IMR-90 (cell line): ENCODE measurements around the gene PLXNA3. TPM values are rescaled to one million over a fixed set of nuclear protein-coding genes. Genes with fewer than 3 reads are reported as not detected.

Experiments used
- ATAC-seq: fragments of 200-7000 bp; cut with Tn5 transposase; 2 replicates; pipeline ENCODE4 v1.9.1; 2020; ENCODE audit warnings: low read depth, mild to moderate bottlenecking, moderate library complexity
- BruUV-seq: library from RNA; stranded (reverse); fragments of 400-500 nt; replicated peaks from 2 replicates; lab custom pipeline; 2021; lab: Mats Ljungman, UMichigan
- CTCF ChIA-PET: fragments of 300-600 bp; formaldehyde crosslinking; extraction: SDS; loops from one replicate; lab custom pipeline; 2021; ENCODE audit warnings: antibody characterized with exemption; lab: Yijun Ruan, JAX
- POLR2A ChIA-PET: fragments of 300-600 bp; sonication (Branson Sonifier 250); formaldehyde crosslinking; loops from one replicate; lab custom pipeline; 2022; ENCODE audit warnings: antibody characterized with exemption; ENCODE audit not compliant: unreplicated experiment; lab: Charles Lee
- DNase-seq: peaks from one replicate; pipeline ENCODE4 v3.0.0; 2013
- H2AFZ ChIP-seq: replicated peaks from 2 replicates; pipeline ENCODE3; 2013; ENCODE audit warnings: low read length, mild to moderate bottlenecking; ENCODE audit not compliant: poor library complexity
- H2AK5ac ChIP-seq: 2 replicates; pipeline ENCODE4 v1.6.1; 2013; ENCODE audit warnings: low read depth, low read length, inconsistent platforms
- H2AK9ac ChIP-seq: replicated peaks from 2 replicates; pipeline ENCODE3; 2013; ENCODE audit warnings: mild to moderate bottlenecking, low read depth, low read length, moderate library complexity; ENCODE audit not compliant: poor library complexity
- H2BK120ac ChIP-seq: 2 replicates; pipeline ENCODE4 v1.6.1; 2013; ENCODE audit warnings: low read depth, low read length, inconsistent platforms
- H2BK15ac ChIP-seq: 3 replicates; pipeline ENCODE4 v1.6.1; 2013; ENCODE audit warnings: low read depth, low read length, inconsistent platforms
- H2BK20ac ChIP-seq: 2 replicates; pipeline ENCODE4 v1.6.1; 2013; ENCODE audit warnings: low read depth, mild to moderate bottlenecking, inconsistent platforms, low read length, moderate library complexity
- H2BK5ac ChIP-seq: 2 replicates; pipeline ENCODE4 v1.6.1; 2013; ENCODE audit warnings: mild to moderate bottlenecking, low read depth, low read length, inconsistent platforms; ENCODE audit not compliant: poor library complexity, severe bottlenecking
- H3K14ac ChIP-seq: replicated peaks from 2 replicates; pipeline ENCODE4 v1.6.1; 2013; ENCODE audit warnings: low read depth, low read length, inconsistent platforms
- H3K18ac ChIP-seq: 2 replicates; pipeline ENCODE4 v1.6.1; 2013; ENCODE audit warnings: low read depth, low read length, control low read depth
- H3K23ac ChIP-seq: 2 replicates; pipeline ENCODE4 v1.6.1; 2013; ENCODE audit warnings: low read depth, low read length, inconsistent platforms
- H3K27ac ChIP-seq: 2 replicates; pipeline ENCODE4 v1.5.1; 2013; ENCODE audit warnings: mild to moderate bottlenecking, control low read depth, low read length; ENCODE audit not compliant: insufficient read depth
- H3K27me3 ChIP-seq: 2 replicates; pipeline ENCODE4 v1.6.1; 2013; ENCODE audit warnings: low read length; ENCODE audit not compliant: control insufficient read depth, insufficient read depth
- H3K36me3 ChIP-seq: 2 replicates; pipeline ENCODE4 v1.6.1; 2013; ENCODE audit warnings: low read length, mixed read lengths; ENCODE audit not compliant: control insufficient read depth, insufficient read depth
- H3K4ac ChIP-seq: 2 replicates; pipeline ENCODE4 v1.6.1; 2013; ENCODE audit warnings: low read depth, low read length, inconsistent platforms
- H3K4me1 ChIP-seq: 2 replicates; pipeline ENCODE4 v1.6.1; 2013; ENCODE audit warnings: low read length, mixed read lengths; ENCODE audit not compliant: control insufficient read depth, insufficient read depth
- H3K4me2 ChIP-seq: 2 replicates; pipeline ENCODE4 v1.6.1; 2013; ENCODE audit warnings: low read depth, mild to moderate bottlenecking, control low read depth, low read length, moderate library complexity
- H3K4me3 ChIP-seq: 2 replicates; pipeline ENCODE4 v1.5.1; 2013; ENCODE audit warnings: low read depth, mild to moderate bottlenecking, control low read depth, low read length, moderate library complexity; ENCODE audit not compliant: insufficient read depth
- H3K56ac ChIP-seq: 2 replicates; pipeline ENCODE4 v1.6.1; 2013; ENCODE audit warnings: low read length, inconsistent platforms; ENCODE audit not compliant: insufficient read depth; ENCODE audit errors: extremely low read depth
- H3K79me1 ChIP-seq, 2 experiments: 2 replicates each; pipeline ENCODE4 v1.6.1; 2013; ENCODE audit warnings: low read length in 2 of 2, inconsistent platforms in 1 of 2, low read depth in 1 of 2
- H3K9ac ChIP-seq: 2 replicates; pipeline ENCODE4 v1.6.1; 2013; ENCODE audit warnings: low read depth, low read length, control low read depth
- H3K9me1 ChIP-seq: 2 replicates; pipeline ENCODE4 v1.6.1; 2013; ENCODE audit warnings: low read length, inconsistent platforms; ENCODE audit not compliant: insufficient read depth
- H3K9me3 ChIP-seq: 2 replicates; pipeline ENCODE4 v1.6.1; 2013; ENCODE audit warnings: low read length; ENCODE audit not compliant: control insufficient read depth, insufficient read depth
- H4K20me1 ChIP-seq: 2 replicates; pipeline ENCODE4 v1.6.1; 2013; ENCODE audit warnings: low read length, inconsistent platforms; ENCODE audit not compliant: insufficient read depth
- H4K5ac ChIP-seq: 2 replicates; pipeline ENCODE4 v1.6.1; 2013; ENCODE audit warnings: mild to moderate bottlenecking, low read depth, low read length, control low read depth
- H4K8ac ChIP-seq, 2 experiments: 2 replicates each; pipeline ENCODE4 v1.6.1; 2013; ENCODE audit warnings: low read depth in 2 of 2, low read length in 2 of 2, control low read depth in 1 of 2, inconsistent platforms in 1 of 2
- H4K91ac ChIP-seq: 2 replicates; pipeline ENCODE4 v1.6.1; 2013; ENCODE audit warnings: low read depth, low read length, inconsistent platforms; ENCODE audit not compliant: insufficient read depth
- BHLHE40 ChIP-seq: fragments of 150-350 bp; IDR thresholded peaks from 2 replicates; pipeline ENCODE4 v1.6.1; 2016; ENCODE audit warnings: mild to moderate bottlenecking, low read depth, low read length
- CEBPB ChIP-seq: IDR thresholded peaks from 2 replicates; pipeline ENCODE4 v1.6.1; 2012; ENCODE audit warnings: low read depth, low read length, improper control_type of control experiment
- CHD1 ChIP-seq: IDR thresholded peaks from 2 replicates; pipeline ENCODE4 v1.6.1; 2012; ENCODE audit warnings: low read depth, low read length, improper control_type of control experiment
- FOS ChIP-seq: fragments of 150-350 bp; IDR thresholded peaks from 2 replicates; pipeline ENCODE4 v1.6.1; 2016; ENCODE audit warnings: low read depth, low read length
- MAZ ChIP-seq: IDR thresholded peaks from 2 replicates; pipeline ENCODE4 v1.6.1; 2012; ENCODE audit warnings: low read depth, mild to moderate bottlenecking, low read length, improper control_type of control experiment, moderate library complexity, borderline replicate concordance
- MXI1 ChIP-seq: IDR thresholded peaks from 2 replicates; pipeline ENCODE4 v1.6.1; 2012; ENCODE audit warnings: low read depth, mild to moderate bottlenecking, low read length, moderate library complexity, borderline replicate concordance
- NFE2L2 ChIP-seq: fragments of 150-350 bp; IDR thresholded peaks from 2 replicates; pipeline ENCODE4 v1.6.1; 2016; ENCODE audit warnings: low read depth, mild to moderate bottlenecking, low read length
- POLR2A ChIP-seq: IDR thresholded peaks from 2 replicates; pipeline ENCODE4 v1.6.1; 2012; ENCODE audit warnings: mild to moderate bottlenecking, low read depth, low read length
- RAD21 ChIP-seq: IDR thresholded peaks from 2 replicates; pipeline ENCODE4 v1.6.1; 2012; ENCODE audit warnings: low read length, improper control_type of control experiment
- RCOR1 ChIP-seq: IDR thresholded peaks from 2 replicates; pipeline ENCODE4 v1.6.1; 2012; ENCODE audit warnings: mild to moderate bottlenecking, low read length, improper control_type of control experiment; ENCODE audit not compliant: insufficient replicate concordance
- RFX5 ChIP-seq: IDR thresholded peaks from 2 replicates; pipeline ENCODE4 v1.8.0; 2012; ENCODE audit warnings: low read depth, mild to moderate bottlenecking, low read length, moderate library complexity
- SMC3 ChIP-seq: fragments of 150-350 bp; IDR thresholded peaks from 2 replicates; pipeline ENCODE4 v1.6.1; 2016; ENCODE audit warnings: low read depth, mild to moderate bottlenecking, antibody characterized with exemption, low read length, moderate library complexity
- whole genome bisulfite sequencing, 2 experiments: methylation state at CpG; one replicate each; pipeline versions ENCODE4 v1.1.5 to v1.1.7; 2013; ENCODE audit warnings: missing lambda C conversion rate in 2 of 2; ENCODE audit not compliant: insufficient read length in 1 of 2; ENCODE audit errors: extremely low coverage in 2 of 2; 5-methylcytosine and 5-hydroxymethylcytosine counted together
- dilution Hi-C: fragments of 300-500 bp; cut with HindIII; formaldehyde crosslinking; loops from one replicate; pipeline ENCODE4 v1.14.3; 2018; ENCODE audit warnings: low sequenced_read_pairs; ENCODE audit not compliant: unreplicated experiment
- in situ Hi-C: fragments of 300-500 bp; cut with MboI; formaldehyde crosslinking; loops from 3 replicates; pipeline ENCODE4 v1.14.3; 2019; ENCODE audit warnings: low sequenced_read_pairs, inconsistent platforms, mixed read lengths
- intact Hi-C: fragments of 100-400 bp; cut with micrococcal nuclease; formaldehyde crosslinking; loops from 2 replicates; pipeline ENCODE4 v1.10.0; 2022
- polyA plus RNA-seq, 3 experiments: library from polyadenylated mRNA; depleted of rRNA; stranded (reverse); fragments of >200 nt; gene quantifications; 2 replicates each; pipeline ENCODE4 v1.2.3, GENCODE V29; 2012; ENCODE audit warnings: low replicate concordance in 1 of 3
- total RNA-seq: library from RNA; depleted of rRNA; stranded (reverse); fragments of >200 nt; gene quantifications from 2 replicates; pipeline ENCODE4 v1.2.3, GENCODE V29; 2012
- TF ChIP-seq, protein P1 (sequence below): conservative IDR thresholded peaks from 2 replicates; pipeline ENCODE4 v1.5.1; 2012; ENCODE audit warnings: mild to moderate bottlenecking, low read depth, low read length, improper control_type of control experiment
- TF ChIP-seq, protein P2 (sequence below): fragments of 150-350 bp; IDR thresholded peaks from 2 replicates; pipeline ENCODE4 v1.6.1; 2016; ENCODE audit warnings: low read depth, mild to moderate bottlenecking, low read length, moderate library complexity, borderline replicate concordance

The PLXNA3 gene
- total and polyA plus RNA-seq, 2 of the 4 experiments (the other 2 are of a cell fraction) = 4.3 to 111 TPM

DNA sequence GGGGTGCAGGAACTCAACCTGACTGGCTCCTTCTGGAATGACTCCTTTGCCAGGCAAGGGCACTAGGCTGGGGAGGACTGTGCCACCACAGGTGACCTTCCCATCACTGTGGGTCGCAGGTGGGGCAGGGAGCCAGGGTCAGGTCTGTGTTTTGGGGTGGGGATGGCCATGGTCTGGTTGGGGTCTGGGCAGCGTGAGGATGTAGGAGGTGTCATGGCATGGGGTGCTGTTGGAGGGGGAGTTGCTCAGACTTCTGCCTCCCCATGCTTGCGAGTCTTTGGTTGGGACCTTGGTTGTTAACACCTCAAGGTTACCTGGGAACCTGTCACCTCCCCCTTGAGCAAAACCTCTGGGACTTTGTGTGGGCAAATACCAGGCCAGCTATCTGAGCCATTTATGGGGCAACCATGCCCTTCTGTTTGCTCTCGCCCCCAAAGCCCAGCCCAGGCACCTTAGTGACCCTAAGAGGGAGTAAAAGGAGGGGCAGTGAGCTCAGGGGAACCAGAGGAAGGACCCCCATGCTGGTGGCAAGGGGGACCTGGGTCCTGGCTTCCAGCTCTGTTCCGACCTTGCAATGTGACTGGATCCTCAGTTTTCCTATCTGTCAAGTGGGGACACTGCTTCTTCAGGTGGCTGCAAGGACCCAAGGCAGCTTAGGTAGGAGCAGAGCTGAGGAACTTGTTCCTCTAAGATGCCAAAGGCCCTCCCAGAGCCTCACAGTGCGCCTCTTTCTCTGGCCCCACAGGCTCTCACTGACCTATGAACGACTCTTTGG, 23.5 kb upstream of the PLXNA3 start:
- H2BK20ac ChIP-seq = no peak overlapping the region
- H3K4me1 ChIP-seq = peaks cover 5% of the 10 kb centered on the region
- no TSS peak for BruUV-seq
- CTCF ChIA-PET = no interaction called here
- H2BK5ac ChIP-seq = no peak overlapping the region
- WGBS, 2 experiments = 100% methylated on average over 1 of the region's 7 CpGs; no CpG with 5 or more reads in 1 of the 2 experiments
- no peak overlapping the region for H4K8ac ChIP-seq
- H3K9ac ChIP-seq = no peak overlapping the region
- H2BK15ac ChIP-seq = no peak overlapping the region
- H4K91ac ChIP-seq = no peak overlapping the region
- H2AK9ac ChIP-seq = no peak overlapping the region
- no peak overlapping the region for H2AK5ac ChIP-seq
- no peak overlapping the region for H4K5ac ChIP-seq
- H3K23ac ChIP-seq = no peak overlapping the region
- H3K14ac ChIP-seq = no peak overlapping the region
- H3K4me2 ChIP-seq = no peak overlapping the region
- no peak overlapping the region for H2AFZ ChIP-seq
- no peaks in the 10 kb centered on the region for H3K27me3 ChIP-seq
- H3K4ac ChIP-seq = no peak overlapping the region
- H4K20me1 ChIP-seq = peaks cover 21% of the 10 kb centered on the region
- no peak for TF ChIP-seq RAD21
- no peak for TF ChIP-seq NFE2L2
- no peak for TF ChIP-seq CEBPB
- TF ChIP-seq BHLHE40 = no peak
- TF ChIP-seq, protein P1, sequence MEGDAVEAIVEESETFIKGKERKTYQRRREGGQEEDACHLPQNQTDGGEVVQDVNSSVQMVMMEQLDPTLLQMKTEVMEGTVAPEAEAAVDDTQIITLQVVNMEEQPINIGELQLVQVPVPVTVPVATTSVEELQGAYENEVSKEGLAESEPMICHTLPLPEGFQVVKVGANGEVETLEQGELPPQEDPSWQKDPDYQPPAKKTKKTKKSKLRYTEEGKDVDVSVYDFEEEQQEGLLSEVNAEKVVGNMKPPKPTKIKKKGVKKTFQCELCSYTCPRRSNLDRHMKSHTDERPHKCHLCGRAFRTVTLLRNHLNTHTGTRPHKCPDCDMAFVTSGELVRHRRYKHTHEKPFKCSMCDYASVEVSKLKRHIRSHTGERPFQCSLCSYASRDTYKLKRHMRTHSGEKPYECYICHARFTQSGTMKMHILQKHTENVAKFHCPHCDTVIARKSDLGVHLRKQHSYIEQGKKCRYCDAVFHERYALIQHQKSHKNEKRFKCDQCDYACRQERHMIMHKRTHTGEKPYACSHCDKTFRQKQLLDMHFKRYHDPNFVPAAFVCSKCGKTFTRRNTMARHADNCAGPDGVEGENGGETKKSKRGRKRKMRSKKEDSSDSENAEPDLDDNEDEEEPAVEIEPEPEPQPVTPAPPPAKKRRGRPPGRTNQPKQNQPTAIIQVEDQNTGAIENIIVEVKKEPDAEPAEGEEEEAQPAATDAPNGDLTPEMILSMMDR = no peak
- no peak for TF ChIP-seq MAZ
- TF ChIP-seq CHD1 = no peak
- TF ChIP-seq RFX5 = no peak
- TF ChIP-seq RCOR1 = no peak
- TF ChIP-seq MXI1 = no peak
- no peak for TF ChIP-seq FOS
- TF ChIP-seq SMC3 = no peak
- TF ChIP-seq, protein P2, sequence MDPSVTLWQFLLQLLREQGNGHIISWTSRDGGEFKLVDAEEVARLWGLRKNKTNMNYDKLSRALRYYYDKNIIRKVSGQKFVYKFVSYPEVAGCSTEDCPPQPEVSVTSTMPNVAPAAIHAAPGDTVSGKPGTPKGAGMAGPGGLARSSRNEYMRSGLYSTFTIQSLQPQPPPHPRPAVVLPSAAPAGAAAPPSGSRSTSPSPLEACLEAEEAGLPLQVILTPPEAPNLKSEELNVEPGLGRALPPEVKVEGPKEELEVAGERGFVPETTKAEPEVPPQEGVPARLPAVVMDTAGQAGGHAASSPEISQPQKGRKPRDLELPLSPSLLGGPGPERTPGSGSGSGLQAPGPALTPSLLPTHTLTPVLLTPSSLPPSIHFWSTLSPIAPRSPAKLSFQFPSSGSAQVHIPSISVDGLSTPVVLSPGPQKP = no peak
- no peak for TF ChIP-seq POLR2A
- dilution Hi-C loops (no loop called here), intact Hi-C loops (no loop called here), in situ Hi-C loops (no loop called here)
- H3K56ac ChIP-seq = no peak overlapping the region
- H3K4me3 ChIP-seq = no peak overlapping the region
- peaks cover 38% of the 10 kb centered on the region for H3K36me3 ChIP-seq
- H3K9me3 ChIP-seq = no peaks in the 10 kb centered on the region
- H3K18ac ChIP-seq = no peak overlapping the region
- POLR2A ChIA-PET = interaction anchor here (0.7 kb wide), 1 partner anchor 63 kb away, joined by 3 read pairs; no protein-coding TSS in a partner anchor
- peaks cover 3 to 19% of the 10 kb centered on the region in 2 experiments; a peak in 3 of 4 replicates for H3K79me1 ChIP-seq
- DNase-seq (no peak), ATAC-seq (no peak)
- 0 out of 2 replicates have a peak, but pooled peaks cover 2% of the 10 kb centered on the region for H3K9me1 ChIP-seq
- H3K27ac ChIP-seq = no peak overlapping the region
- no peak overlapping the region for H2BK120ac ChIP-seq
